Fibroblast of the aortic adventitia (primary cell): Measurements from ENCODE around the gene NUP62. TPM values are rescaled to one million over a fixed set of nuclear protein-coding genes. Genes with fewer than 3 reads are reported as not detected.

ENCODE experiments used
- DNase-seq: peaks from one replicate; pipeline ENCODE4 v3.0.0-alpha.2; 2010; ENCODE audit warnings: low read depth
- H3K4me3 ChIP-seq: 2 replicates; pipeline ENCODE4 v1.5.1; 2011; ENCODE audit warnings: low read depth, mild to moderate bottlenecking, control low read depth, low read length, moderate library complexity
- CTCF ChIP-seq: IDR thresholded peaks from 2 replicates; pipeline ENCODE4 v1.5.1; 2011; ENCODE audit warnings: mild to moderate bottlenecking, low read length, control low read depth, inconsistent platforms; ENCODE audit not compliant: insufficient read depth
- total RNA-seq: library from RNA; depleted of rRNA; stranded (reverse); fragments of >200 nt; gene quantifications from 2 replicates; pipeline ENCODE4 v1.2.3, GENCODE V29; 2012; ENCODE audit warnings: low replicate concordance

The NUP62 gene
- total RNA-seq, 1 donor, result 35.4 TPM

DNA sequence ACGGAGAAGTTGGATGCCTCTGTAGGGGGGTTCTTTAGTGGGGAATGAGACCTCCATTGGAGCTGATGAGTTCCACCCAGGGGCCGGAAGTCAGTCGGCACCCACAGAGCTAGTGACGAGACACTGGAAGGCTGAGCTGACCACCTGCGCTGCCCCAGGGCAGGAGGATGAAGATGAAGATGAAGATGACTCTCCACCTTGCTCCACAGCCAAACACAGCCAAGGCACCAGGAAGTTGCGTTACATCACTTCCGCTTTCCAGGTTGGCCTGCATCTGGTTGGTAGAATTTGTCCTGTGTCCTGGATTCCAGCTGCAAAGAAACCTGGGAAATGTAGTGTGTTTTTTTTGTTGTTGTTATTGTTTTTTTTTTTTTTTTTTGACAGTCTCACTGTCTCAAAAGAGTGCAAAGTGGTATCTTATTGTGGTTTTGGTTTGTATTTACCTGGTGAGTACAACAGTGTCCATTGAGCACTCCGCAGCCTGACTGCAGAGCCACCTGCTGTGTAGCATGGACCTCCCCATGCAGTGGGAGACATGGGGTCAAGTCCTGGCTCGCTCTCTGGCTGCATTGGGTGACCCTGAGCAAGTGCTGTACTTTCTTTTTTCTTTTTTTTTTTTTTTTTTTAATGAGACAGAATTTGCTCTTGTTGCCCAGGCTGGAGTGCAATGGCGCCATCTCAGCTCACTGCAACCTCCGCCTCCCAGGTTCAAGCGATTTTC lies 49.9 kb downstream of the NUP62 start:
- no peak for DNase-seq
- H3K4me3 ChIP-seq, result no peak overlapping the region
- TF ChIP-seq CTCF, result no peak

- DNase-seq, result no peak
- peak overlapping the region; percentile 95 for H3K4me3 ChIP-seq
- no peak for TF ChIP-seq CTCF
Observed at GRCh38 chr19:49878744-49879070, 50.6 kb downstream of the NUP62 start.

DNA sequence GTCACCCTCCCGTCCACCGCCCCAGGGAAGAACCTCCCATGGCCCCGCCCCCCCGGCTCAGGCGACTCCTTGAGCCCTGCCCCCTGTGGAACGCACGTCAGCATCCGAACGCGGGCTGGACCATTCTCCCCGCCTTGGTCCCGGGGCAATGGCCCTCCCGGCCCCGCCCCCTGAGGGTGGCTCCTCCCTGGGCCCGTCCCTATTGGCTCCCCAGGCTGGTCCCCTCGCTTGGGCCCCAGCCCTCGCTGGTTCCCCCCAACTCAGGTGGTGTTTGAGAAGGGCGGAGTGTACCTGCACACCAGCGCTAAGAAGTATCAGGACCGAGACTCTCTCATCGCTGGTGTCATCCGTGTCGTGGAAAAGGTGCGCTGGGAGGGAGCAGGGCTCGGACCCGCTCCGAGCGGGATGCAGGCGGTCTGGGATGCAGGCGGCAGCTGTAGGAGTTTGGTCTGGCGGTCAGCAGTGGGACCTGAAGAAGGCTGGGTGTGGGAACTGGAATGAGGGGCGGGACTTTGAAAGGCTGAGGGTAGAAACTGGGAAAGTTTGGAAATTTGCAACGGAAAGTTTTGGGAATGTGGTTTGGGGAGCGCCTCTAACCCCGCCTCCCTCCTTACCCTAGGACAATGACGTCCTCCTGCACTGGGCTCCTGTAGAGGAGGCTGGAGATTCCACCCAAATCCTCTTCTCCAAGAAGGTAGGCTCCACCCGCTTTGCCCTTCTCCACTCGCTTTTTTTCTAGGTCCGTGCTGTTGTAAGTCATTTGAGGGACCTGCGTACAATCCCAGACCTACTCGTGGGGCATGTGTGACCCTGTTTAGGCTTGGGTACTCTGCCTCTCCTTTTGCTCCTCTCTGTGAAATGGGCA lies 51.2 kb downstream of the NUP62 start:
- peak; percentile 96 for DNase-seq
- peak overlapping the region; percentile 95 for H3K4me3 ChIP-seq
- TF ChIP-seq CTCF, result no peak

DNA sequence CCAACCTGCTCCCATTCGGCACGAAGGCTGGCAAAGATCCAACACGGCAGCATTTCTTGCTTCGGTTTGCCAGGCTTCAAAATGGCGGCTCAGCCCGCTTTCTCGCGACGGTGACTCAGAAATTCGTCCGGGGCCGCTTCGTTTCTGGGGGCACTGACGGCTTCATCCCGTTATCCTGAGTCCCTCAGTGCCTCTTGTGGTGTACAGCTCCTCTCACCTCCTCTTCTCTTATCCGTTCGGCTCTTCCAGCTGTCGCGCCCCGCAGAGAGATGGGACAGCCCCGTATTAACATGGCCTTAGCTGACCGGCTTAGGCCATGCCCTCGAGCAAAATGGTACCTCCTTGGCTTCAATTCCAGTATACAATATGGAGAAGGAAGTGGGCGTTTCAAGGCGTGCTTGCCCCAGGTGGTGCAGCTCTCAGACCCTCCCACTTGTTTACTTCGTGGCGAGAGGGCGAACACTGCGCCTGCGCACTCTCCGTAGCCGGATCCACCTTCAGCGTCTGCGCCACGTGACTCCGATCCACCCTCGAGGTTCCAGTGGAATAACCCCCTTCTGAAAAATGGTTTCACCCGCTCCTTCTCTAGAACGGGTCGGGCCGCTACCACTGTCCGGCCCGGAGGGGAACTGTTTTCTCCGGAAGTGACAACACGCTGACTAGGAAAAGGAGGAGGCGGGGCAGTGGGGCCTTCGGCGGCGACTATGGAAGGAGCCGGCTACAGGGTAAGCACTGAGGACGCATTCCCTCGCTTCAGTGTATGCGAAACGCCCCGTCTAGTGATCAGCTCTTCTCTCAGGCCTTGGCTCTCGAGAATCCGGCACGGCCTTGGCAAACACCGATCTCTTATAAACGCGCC lies 52.1 kb downstream of the NUP62 start, which contains the start of the genes AKT1S1 and TBC1D17:
TSS of gene AKT1S1 (minus strand) at position 336 of the 859 bp plus-strand sequence. CDS start 4,060 bp downstream, outside the sequence.
TSS of gene TBC1D17 (plus strand) at position 683 of the 859 bp plus-strand sequence. CDS start at position 705, 22 bp downstream.
- DNase-seq, result peak; percentile 100
- TF ChIP-seq CTCF, result no peak
- peak within 1 kb of the TSS; percentile 100 for H3K4me3 ChIP-seq

DNA sequence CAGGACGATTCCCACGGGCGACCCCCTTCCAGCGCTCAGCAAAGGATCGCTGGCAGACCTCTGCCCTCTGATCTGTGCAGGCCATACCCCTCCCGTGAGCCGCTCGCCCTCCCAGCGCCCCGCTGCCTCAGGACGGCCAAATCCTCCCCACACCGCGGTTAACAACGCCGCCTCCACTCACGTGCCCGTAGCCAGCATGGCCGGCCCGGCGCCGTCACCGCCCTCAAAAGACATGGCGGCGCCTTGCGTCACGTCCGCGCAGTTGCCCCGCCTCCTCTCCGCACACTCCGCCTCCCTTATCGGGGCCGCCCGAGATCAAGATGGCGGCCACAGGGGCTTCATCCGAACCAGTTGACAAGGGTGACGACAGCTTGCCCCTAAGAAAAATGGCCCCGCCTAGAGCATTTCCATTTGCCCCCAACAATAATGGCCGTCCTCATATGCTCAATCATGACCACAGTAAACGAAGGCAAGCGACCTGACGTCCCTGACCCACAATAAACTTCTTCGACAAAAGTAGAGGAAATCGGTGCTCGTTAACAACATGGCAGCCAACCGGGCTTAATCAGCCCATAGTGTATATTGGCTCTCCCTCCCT lies 52.8 kb downstream of the NUP62 start:
- H3K4me3 ChIP-seq, result peak overlapping the region; percentile 100
- peak; percentile 100 for DNase-seq
- no peak for TF ChIP-seq CTCF

- H3K4me3 ChIP-seq, result peak overlapping the region; percentile 100
- no peak for TF ChIP-seq CTCF
- DNase-seq, result peak; percentile 49
Observed at GRCh38 chr19:49875857-49876421, 53.4 kb downstream of the NUP62 start.
